ENCODE data around the gene DYRK3.

GRCh38 chr1:206636671-206637070 is 1.3 kb downstream of the DYRK3 start:
- TF ChIP-seq EP300 (IDR thresholded peaks at IDR 0.05) (no peak), CTCF (IDR thresholded peaks at IDR 0.05) (no peak)
